HG02798 (cell line): ENCODE measurements around the gene EGFR.
"Not testable (repeated sequence)": the region's sequence is repeated elsewhere in the genome, so short reads cannot be mapped to it uniquely, and the experiment has no call there.

Source experiments
- ATAC-seq: cut with Tn5 transposase; IDR thresholded peaks from one replicate; pipeline ENCODE4 v1.9.1; 2021; ENCODE audit warnings: mild to moderate bottlenecking; ENCODE audit not compliant: unreplicated experiment, poor library complexity

Gene EGFR

GRCh38 chr7:55032069-55032699 lies 13.4 kb downstream of the EGFR start:
- ATAC-seq = no peak

DNA sequence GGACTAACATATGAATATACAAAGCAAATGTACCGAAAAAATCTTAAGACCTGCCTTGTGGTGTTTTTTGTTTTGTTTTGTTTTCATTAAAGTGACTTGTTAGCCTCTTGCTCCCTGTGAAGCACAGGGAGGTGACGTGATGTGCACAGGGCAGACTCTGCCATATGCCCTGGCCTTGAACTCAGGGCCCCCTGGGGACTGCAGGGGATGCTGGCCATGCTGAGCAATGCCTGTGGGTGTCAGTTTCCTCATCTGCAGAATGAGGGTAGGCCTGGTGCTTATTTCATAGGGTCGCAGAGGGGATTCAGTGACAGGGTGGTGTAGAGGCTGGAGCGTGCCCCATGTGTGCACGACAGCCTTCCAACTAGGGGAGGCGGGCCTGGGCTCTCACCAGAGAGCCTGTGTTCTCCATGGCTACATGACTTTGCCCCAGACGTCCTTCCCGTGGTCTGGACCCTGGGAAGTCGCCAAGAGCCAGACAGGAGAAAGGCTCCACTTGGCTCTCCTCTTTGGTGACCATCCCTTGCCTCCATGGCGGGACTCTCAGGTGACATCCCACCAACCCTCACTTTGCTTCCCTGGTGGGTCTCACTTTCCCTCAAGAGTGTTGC lies 14.5 kb downstream of the EGFR start:
- ATAC-seq = no peak

DNA sequence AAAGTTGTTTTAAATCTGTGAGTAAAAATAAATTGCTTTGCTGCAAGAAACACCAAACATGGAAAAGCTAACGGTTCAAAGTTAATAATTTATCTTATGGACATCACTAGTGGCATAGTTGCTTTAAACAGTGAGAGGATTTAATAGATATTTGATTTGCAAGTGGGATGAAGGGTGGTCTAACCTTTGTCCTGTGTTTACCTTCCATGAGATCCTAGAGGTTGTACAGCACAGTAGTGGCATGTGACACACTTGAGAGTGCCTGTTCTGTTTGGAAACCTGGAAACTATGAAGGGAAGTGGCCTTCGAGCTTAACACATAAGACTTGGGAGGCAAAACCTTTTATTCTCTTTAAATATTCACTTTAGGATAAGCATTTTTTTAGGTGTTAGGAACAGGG lies 16.0 kb downstream of the EGFR start:
- ATAC-seq = no peak

DNA sequence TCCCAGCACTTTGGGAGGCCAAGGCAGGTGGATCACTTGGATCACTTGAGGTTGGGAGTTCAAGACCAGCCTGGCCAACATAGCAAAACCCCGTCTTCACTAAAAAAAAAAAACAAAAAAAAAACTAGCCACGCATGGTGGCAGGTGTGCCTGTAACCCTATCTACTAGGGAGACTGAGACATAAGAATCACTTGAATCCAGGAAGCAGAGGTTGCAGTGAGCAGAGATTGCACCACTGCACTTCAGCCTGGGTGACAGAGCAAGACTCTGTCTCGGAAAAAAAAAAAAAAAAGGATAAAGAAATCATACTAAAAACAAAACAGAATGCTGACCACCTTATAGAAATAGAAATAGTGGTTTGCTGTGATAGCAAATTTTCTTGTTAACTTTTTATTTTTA lies 16.6 kb downstream of the EGFR start:
- ATAC-seq = not testable (repeated sequence)

DNA sequence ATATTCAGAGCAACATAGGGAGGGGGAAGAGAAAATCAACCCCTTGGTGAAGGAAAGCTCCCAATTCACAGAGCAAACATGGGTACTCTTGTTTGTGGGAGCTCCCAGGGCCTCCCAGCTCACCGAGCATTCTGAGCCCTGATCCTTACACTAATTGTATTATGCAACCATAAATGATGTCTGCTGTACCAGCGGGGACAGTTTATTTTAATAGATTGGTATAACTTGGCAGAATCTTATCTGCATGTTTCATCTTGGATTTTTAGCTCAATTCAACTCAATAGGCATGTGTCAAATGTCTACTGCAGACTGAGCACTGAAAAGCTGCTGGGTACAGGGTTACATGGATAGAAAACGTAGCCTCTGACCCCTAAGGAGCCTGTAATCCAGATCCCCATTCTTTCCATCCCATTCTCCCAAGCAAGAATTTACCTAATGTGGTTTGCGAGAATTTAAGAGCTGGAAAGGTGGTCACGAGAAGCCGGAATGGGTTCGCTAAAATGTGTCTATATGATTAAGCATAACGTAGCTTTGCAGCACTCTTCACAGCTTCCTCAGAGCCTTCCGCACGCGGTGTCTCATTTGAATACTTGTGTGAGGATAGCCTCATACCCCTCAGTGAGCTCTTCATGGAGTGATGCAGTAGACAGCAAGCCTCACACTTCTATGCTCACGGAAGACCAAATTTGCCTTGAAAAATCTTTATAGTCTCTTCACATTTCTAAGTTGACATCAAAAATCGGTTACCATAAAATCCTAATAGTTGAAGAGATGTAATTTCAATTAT lies 18.3 kb downstream of the EGFR start:
- ATAC-seq = no peak

DNA sequence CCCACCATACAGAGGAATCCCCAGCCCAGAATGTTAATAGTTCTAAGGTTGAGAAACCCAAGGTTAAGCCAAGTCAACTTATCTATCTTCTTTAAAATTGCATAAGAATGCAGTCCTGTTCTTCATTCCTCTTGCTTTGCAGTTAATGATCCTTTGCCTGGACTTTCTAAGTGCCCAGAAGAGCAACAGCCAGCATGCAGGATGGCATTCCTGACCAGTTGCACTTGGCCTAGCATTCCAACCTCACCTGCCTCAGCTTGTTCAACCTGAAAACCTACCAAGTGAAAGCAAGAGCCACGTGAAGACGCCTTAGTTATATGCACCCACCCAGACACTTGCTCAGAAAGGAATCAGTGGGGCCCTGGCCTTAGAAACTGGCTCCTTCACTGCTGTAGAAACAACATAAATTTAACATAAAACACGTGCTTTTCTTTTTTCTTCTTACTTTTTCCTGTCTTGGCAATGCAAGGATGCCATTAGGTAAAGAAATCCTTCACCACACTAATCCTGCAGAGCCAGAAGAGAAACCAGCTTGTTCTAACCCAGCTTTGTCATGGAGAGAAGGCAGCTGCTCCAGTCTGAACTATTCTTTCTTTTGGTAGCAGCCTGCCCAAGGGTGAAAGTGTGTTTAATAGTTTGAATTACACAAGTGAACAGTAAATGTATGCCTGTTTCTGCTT lies 25.0 kb downstream of the EGFR start:
- ATAC-seq = no peak

- ATAC-seq = no peak
These were observed 25.5 kb downstream of the EGFR start for GRCh38 chr7:55044371-55044717.

DNA sequence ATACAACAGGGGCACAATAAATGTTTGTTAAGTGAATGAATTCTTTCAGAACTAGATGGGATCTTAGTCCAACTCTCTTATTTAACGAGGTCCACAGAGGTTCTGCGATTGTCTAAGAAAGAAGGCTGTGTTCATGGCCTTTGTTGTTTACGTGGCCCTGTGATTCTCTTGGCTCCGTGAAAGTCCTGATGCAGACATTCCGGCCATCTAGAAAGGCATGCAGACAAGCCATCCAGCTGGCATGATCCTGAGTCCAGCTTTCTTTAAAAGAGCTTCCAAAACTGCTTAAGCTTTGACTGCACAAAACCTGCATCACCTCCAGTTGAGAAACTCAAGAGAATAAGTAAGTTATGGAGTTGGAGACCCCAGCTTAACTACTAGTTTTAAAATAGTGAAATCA lies 26.0 kb downstream of the EGFR start:
- no peak for ATAC-seq

GRCh38 chr7:55046582-55047342 lies 27.9 kb downstream of the EGFR start:
- ATAC-seq = no peak

GRCh38 chr7:55048221-55048859 lies 29.5 kb downstream of the EGFR start:
- ATAC-seq = no peak

DNA sequence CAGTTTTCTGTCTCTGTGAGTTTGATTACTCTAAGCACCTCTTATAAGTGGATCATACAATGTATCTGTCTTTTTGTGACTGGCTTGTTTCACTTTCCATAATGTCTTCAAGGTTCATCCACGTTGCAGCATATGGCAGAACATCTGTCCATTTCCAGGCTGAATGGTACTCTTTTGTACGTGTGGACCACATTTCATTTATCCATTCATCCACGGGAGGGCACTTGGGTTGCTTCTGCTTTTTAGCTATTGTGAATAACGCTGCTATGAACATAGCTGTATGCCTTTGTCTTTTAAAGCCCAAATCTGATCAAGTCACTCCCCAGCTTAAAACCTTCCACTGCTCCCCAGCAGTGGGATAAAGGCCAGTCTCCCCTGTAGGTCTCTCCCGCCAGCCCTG lies 31.5 kb downstream of the EGFR start:
- no peak for ATAC-seq

DNA sequence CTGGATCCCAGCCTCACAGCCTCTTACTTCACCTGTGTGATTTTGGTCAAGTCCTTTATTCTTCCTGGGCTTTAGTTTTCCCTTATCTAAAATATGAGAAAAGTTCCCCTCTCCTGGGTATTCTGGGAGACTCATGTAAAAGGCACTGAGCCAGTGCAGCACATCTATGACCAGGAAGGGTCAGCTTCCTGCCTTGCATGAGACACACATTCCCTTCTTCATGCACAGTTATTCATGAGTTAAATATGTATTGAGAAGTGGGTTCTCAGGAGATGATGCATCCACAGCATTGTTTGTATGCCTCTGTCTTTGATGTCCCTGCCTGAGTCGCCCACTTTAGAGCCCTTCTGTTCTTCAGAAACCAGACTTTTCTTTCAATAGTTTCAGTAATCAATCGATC lies 33.3 kb downstream of the EGFR start:
- ATAC-seq = no peak

DNA sequence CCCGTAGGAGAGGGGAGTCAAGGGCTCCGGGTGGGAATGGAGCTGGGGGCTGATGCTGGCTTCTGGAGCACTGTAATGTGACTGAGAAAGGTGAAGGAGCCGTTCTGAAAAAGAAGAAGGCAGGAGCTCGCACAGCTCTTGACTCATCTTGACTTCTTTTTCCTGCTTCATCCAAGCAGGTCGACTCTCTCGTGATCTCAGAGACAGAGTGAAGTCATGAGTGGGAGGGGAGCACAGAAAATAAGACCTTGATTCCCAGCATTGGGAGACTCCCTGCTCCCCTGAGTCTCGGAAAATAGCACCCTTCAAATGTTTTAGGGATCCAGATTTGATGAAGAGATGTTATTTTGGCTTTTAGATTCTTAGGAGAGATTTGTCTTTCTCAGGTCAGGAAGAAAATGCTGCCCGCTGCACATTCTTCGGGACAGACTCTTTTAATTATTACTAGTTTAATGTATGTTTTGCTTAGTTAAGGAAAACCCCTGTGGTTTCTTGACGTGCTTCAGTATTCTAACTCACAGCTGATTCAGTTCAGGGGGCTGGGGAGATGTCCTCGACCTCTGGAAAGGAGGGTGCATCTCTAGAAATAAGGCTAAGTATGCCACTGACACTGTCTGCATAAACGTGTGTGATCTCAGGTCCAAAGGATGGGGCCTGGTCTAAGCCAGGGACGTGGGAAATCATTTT lies 34.1 kb downstream of the EGFR start:
- ATAC-seq = no peak

DNA sequence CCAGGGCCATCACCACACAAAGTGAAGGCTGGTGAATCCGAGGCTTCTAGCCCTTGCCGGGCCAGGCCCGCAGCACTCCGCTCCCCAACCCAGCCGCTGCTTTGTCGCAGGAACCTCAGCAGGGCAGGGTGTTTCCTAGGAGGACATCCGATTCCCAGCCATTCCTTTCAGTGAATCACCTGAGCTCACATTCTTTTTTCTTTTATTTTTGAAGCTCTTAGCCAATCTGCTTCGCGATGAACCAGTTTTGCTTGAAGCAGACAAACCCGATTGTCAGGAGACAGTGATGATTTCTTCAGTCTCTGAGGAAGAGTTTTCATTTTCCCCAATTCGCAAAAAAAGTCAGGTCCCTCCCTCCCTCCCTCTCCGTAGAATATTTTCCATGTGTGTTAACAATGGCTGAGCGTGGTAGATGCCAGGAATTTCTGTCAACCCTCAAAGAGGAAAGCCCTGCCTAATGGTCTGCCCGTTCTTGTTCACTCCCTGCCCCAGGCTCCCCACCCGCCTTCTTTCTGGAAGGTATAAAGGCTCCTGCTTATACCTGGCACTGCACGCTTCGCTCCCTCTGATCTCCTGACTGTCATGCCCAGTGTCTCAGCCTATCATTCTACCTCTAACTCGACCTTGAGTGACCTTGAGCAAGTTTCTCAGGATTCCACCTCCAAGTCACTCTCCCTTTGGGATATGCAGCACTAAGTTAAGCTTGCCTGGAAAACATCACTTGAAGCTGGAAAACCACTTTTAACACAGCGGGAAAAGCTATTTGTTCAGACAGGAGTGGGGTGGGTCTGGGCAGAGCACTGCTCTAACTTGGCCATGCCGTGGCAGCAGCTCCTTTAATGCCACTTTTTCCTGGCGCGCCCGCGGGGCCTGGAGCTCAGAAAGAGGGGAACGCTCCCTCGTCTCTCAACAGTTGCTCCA lies 35.1 kb downstream of the EGFR start:
- no peak for ATAC-seq

- no peak for ATAC-seq
These were observed 35.9 kb downstream of the EGFR start for GRCh38 chr7:55054758-55055157.

- ATAC-seq = no peak
These were observed 36.7 kb downstream of the EGFR start for GRCh38 chr7:55055479-55055878.

DNA sequence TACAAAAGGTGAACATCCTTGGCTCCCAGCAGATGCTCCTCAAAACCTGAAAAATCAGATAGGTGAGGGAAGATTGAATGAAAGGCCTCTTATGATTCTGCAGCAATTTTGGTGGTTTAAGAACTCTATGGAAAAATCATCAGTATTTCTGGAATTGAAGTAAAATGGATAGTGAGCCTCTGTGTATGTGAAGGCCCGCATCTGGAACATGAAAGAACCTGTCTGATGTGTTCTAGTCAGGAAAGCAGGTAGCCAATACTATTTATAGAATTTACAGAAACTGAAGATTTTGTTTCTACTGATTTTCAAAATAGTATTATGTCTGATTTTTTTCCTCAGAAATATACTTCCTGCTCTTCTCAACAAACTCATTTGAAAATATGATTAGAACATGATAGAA lies 37.3 kb downstream of the EGFR start:
- ATAC-seq = no peak
